Measurements from ENCODE around the gene WDR88. TPM values are rescaled to one million over a fixed set of nuclear protein-coding genes. Genes with fewer than 3 reads are reported as not detected.

The WDR88 gene
- total RNA-seq, 1 donor from 2014 or later: not detected

- no peaks in the 10 kb centered on the region for H3K27me3 Mint-ChIP-seq (ENCODE audit: low read depth)
- TF ChIP-seq, protein P1, sequence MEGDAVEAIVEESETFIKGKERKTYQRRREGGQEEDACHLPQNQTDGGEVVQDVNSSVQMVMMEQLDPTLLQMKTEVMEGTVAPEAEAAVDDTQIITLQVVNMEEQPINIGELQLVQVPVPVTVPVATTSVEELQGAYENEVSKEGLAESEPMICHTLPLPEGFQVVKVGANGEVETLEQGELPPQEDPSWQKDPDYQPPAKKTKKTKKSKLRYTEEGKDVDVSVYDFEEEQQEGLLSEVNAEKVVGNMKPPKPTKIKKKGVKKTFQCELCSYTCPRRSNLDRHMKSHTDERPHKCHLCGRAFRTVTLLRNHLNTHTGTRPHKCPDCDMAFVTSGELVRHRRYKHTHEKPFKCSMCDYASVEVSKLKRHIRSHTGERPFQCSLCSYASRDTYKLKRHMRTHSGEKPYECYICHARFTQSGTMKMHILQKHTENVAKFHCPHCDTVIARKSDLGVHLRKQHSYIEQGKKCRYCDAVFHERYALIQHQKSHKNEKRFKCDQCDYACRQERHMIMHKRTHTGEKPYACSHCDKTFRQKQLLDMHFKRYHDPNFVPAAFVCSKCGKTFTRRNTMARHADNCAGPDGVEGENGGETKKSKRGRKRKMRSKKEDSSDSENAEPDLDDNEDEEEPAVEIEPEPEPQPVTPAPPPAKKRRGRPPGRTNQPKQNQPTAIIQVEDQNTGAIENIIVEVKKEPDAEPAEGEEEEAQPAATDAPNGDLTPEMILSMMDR (conservative IDR thresholded peaks at IDR 0.05): no peak
- no peak overlapping the region for H3K27ac Mint-ChIP-seq (ENCODE audit: unreplicated experiment)
- H3K9me3 Mint-ChIP-seq: no peaks in the 10 kb centered on the region
- H3K36me3 Mint-ChIP-seq (ENCODE audit: low read depth): peaks cover 2% of the 10 kb centered on the region
- no peak overlapping the region for H3K4me3 Mint-ChIP-seq
- DNase-seq (ENCODE audit: low read depth, low spot score): no peak
- H3K4me1 Mint-ChIP-seq: peaks cover 10% of the 10 kb centered on the region
Observed at GRCh38 chr19:33102893-33103292, 29.0 kb upstream of the WDR88 start.

- DNase-seq (ENCODE audit: low read depth, low spot score): no peak
- TF ChIP-seq, protein P1 (conservative IDR thresholded peaks at IDR 0.05): no peak
- H3K4me3 Mint-ChIP-seq: no peak overlapping the region
- no peaks in the 10 kb centered on the region for H3K9me3 Mint-ChIP-seq
- H3K27ac Mint-ChIP-seq (ENCODE audit: unreplicated experiment): no peak overlapping the region
- no peaks in the 10 kb centered on the region for H3K4me1 Mint-ChIP-seq
- H3K27me3 Mint-ChIP-seq (ENCODE audit: low read depth): no peaks in the 10 kb centered on the region
- H3K36me3 Mint-ChIP-seq (ENCODE audit: low read depth): peaks cover 7% of the 10 kb centered on the region
Observed at GRCh38 chr19:33108161-33108560, 23.8 kb upstream of the WDR88 start.

GRCh38 chr19:33110137-33110910 lies 21.6 kb upstream of the WDR88 start:
- no peaks in the 10 kb centered on the region for H3K4me1 Mint-ChIP-seq
- TF ChIP-seq, protein P1 (conservative IDR thresholded peaks at IDR 0.05): no peak
- no peak overlapping the region for H3K4me3 Mint-ChIP-seq
- H3K27ac Mint-ChIP-seq (ENCODE audit: unreplicated experiment): no peak overlapping the region
- no peak for DNase-seq (ENCODE audit: low read depth, low spot score)
- H3K27me3 Mint-ChIP-seq (ENCODE audit: low read depth): no peaks in the 10 kb centered on the region
- no peaks in the 10 kb centered on the region for H3K9me3 Mint-ChIP-seq
- peaks cover 10% of the 10 kb centered on the region for H3K36me3 Mint-ChIP-seq (ENCODE audit: low read depth)

GRCh38 chr19:33111587-33111986 lies 20.3 kb upstream of the WDR88 start:
- Mint-ChIP-seq H3K36me3 (ENCODE audit: low read depth) (peaks cover 15% of the 10 kb centered on the region), H3K4me3 (no peak overlapping the region), H3K9me3 (no peaks in the 10 kb centered on the region), H3K4me1 (no peaks in the 10 kb centered on the region), H3K27ac (ENCODE audit: unreplicated experiment) (peak overlapping the region; percentile 35), H3K27me3 (ENCODE audit: low read depth) (no peaks in the 10 kb centered on the region)
- TF ChIP-seq, protein P1 (conservative IDR thresholded peaks at IDR 0.05): no peak
- no peak for DNase-seq (ENCODE audit: low read depth, low spot score)

- no peaks in the 10 kb centered on the region for H3K27me3 Mint-ChIP-seq (ENCODE audit: low read depth)
Observed at GRCh38 chr19:33114312-33114711, 17.6 kb upstream of the WDR88 start.

More at GRCh38 chr19:33114312-33114711, 17.6 kb upstream of the WDR88 start:
- Mint-ChIP-seq H3K36me3 (ENCODE audit: low read depth) (peaks cover 21% of the 10 kb centered on the region), H3K4me3 (no peak overlapping the region), H3K4me1 (no peaks in the 10 kb centered on the region), H3K27ac (ENCODE audit: unreplicated experiment) (no peak overlapping the region), H3K9me3 (no peaks in the 10 kb centered on the region)
- DNase-seq (ENCODE audit: low read depth, low spot score): no peak
- TF ChIP-seq, protein P1 (conservative IDR thresholded peaks at IDR 0.05): no peak

All from neural crest cell (in vitro differentiated cells).